ENCODE results near the gene CD68.
"Not testable (repeated sequence)": the region's sequence is repeated elsewhere in the genome, so short reads cannot be mapped to it uniquely, and the experiment has no call there.

CD68 gene

DNA sequence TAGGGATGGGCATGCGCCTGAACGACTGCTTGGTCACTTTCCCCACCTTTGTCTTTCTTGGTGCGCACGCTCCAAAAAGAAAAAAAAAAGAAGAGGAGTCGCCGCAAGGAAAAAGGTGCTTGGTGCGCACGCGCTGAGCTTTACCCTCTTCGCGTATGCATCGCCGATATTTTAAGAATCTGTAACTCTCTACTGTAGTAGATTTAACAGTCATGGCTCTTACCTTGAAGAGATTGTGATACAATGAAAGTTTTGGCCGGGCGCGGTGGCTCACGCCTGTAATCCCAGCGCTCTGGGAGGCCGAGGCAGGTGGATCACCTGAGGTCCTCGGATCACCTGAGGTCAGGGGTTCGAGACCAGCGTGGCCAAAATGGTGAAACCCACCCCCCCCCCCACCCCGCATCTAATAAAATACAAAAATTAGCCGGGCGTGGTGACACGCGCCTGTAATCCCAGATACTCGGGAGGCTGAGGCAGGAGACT is 35.9 kb downstream of the CD68 start:
- no peak for DNase-seq

DNA sequence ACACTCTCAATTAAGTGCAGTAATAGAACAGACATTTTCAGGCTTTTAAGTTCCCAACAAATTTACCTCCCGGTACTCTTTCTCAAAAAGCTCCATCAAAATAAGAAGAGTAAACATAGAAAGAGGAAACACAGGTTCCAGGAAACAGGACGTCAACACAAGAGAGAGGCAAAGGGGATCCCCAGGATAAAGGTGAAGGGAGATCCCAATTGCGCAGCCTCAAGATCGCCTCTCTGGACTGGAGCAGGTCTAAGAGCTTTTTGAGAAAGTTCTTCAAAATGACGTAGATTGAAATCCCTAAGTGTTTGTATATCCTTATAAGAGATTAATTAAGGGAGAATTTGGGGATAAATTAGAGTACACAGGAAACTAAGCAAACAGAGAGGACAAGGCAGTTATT is 39.2 kb downstream of the CD68 start:
- no peak for DNase-seq

DNA sequence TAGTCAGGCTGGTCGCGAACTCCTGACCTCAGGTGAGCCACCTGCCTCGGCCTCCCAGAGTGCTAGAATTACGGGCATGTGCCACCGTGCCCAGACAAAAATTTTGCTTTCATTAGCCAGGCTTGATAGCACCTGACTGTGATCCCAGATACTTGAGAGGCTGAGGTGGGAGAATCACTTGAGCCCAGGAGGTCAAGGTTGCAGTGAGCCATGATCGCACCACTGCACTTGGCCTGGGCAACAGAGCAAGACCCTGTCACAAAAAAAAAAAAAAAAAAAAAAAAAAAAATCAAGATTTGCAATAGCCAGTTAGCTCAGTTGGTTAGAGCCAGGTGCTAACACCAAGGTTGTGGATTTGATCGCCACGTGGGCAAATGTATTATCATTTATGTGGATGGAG is 41.4 kb downstream of the CD68 start:
- DNase-seq, result no peak

DNA sequence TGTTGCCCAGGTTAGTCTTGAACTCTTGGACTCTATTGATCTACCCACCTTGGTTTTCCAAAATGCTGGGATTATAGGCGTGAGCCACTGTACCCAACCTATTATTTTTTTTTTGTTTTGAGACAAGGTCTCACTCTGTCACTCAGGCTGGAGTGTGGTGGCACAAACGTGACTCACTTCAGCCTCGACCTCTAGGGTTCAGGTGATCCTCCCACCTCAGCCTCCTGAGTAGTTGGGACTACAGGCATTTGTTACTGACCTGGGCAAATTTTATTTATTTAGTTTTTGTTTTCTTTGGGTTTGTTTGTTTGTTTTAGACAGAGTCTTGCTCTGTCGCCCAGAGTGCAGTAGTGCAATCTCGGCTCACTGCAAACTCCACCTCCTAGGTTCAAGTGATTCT is 44.2 kb downstream of the CD68 start:
- DNase-seq, result no peak

DNA sequence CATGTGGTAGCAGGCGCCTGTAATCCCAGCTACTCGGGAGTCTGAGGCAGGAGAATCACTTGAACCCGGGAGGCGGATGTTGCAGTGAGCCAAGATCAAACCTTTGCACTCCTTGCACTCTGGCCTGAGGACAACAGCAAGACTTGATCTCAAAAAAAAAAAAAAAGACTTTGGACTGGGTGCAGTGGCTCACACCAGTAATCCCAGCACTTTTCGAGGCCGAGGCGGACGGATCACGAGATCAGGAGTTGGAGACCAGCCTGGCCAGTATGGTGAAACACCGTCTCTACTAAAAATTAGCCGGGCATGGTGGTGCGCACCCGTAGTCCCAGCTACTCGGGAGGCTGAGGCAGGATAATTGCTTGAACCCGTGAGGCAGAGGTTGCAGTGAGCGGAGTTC is 46.3 kb downstream of the CD68 start:
- DNase-seq, result not testable (repeated sequence)

DNA sequence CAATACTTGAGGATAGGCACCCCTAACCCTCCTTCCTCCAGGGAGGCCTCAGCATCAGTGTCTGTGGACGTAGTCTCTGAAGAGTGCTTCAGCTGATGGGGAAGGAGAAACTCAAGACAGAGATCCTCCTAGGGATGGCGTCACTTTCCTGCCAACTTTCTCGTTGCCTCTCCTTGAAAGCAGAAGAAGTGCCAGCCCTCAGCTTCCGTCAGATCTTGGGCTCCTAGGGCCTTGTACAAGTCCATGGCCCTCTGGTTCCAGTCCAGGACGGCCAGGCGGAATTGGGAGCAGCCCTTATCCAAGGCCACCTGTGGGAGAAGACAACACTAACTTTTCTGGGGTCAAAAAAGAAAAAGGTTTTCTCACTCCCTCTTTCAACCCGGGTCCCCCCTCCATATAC is 46.9 kb downstream of the CD68 start:
- no peak for DNase-seq

DNA sequence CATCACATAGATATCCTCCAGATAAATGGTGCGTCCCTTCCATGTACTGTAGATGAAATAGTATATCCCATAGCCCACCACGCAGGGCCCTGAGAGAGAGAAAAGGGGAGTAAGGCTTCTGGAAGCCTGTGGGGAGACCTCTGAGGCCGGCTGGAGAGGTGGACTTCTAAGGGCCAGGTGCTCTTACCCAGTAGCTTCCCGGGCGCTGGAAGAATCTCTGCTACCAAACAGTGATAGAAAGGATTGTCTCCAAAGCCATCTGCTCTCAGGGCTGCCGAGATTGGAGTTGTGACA is 47.5 kb downstream of the CD68 start:
- DNase-seq, result peak; percentile 88

DNA sequence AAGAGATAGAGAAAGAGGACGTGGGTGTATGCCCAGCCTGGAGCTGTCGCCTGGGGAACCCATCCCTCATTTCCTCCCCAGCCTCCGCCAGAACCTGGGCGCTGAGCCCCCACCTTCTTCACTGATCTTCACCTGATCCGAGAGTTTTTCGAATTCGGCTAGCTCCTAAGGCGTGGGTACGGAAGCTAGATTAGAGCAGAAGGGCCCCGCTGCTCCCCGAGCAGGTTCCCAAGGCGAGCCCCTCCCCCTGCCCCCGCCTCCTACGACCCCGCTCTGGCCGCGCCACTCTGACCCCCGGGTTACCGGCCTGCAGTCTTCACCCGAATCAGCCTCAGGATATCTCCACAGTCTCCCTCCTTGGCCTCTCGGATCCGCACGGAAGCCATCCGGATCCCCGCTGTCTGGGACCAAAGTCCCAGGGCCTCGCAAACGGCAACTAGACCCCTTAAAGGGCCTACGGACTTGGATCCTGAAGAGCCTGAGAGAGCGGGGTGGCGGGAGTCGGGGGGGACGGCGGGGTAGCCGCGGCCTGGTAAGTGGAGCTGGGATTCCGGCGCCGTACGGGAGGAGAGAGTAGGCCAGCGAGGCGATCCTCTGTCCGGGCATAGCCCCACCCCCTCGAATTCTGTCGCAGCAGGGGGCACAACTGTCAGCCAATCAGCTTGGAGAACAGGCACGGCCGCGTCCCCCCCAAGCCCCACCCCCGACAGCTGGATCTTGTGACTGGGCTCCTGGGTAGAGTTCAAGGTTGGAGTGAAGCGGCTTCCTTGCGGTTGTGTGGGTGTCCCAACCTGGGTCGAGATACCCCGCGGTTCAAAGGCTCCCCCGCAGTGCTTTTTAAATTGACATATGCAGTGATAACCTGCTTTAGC is 48.0 kb downstream of the CD68 start, which contains the start of gene SAT2:
Gene SAT2 (minus strand): TSS at position 572 of the 872 bp plus-strand sequence. CDS start 186 bp downstream, at position 386.
- peak; percentile 99 for DNase-seq

DNA sequence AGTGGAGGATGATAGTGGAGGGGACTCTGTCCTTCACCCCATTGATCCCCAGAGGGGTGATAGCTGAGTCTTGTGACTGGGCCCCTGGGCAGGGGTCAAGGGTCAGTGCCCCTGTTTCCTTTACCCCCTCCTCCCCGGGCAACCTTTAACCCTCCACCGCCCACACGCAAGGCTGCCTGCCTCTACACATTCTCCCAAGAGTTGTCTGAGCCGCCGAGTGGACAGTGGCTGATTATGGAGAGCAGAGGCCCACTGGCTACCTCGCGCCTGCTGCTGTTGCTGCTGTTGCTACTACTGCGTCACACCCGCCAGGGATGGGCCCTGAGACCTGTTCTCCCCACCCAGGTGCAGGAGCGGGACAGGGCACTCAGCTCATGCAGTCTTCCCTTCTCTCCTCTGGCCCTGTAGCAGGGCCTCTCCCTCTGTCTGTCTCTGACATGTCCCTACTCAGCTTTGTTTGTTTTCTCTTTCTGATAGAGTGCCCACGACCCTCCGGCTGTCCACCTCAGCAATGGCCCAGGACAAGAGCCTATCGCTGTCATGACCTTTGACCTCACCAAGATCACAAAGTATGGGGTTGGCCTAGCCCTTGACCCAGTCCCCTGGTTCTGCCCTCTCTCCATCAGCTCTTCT is 50.6 kb downstream of the CD68 start, which contains the start of gene SHBG:
Gene SHBG (plus strand): TSS at position 197 of the 633 bp plus-strand sequence. CDS start 38 bp downstream, at position 235.
- DNase-seq, result no peak

All from NCI-H82 (cell line).